ENCODE measurements around the gene OR2Z1.

The OR2Z1 gene

GRCh38 chr19:8705742-8706141 is 15.7 kb upstream of the OR2Z1 start:
- TF ChIP-seq CTCF (IDR thresholded peaks at IDR 0.05): no peak

DNA sequence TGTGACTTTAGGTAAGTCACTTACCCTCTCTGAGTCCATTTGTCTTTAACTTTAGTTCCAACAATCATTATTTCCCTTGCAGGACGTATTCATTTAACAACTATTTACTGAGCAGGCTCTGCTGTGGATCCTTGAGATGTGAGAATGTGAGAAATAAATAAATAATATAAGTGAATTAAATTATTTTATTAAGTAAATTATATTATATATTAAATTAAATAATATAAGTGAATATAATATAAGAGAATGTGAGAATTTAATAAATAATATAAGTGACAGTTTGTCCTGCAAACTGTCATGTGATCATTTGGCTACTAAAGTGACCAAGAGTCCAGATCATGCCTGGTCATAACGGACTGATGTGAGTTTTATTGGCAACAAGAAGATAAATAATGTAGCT is 598 bp downstream of the OR2Z1 start:
- TF ChIP-seq CTCF (IDR thresholded peaks at IDR 0.05): no peak

- no peak for TF ChIP-seq CTCF (IDR thresholded peaks at IDR 0.05)
Observed at GRCh38 chr19:8724276-8724675, 2.8 kb downstream of the OR2Z1 start.

- TF ChIP-seq CTCF (IDR thresholded peaks at IDR 0.05): no peak
Observed at GRCh38 chr19:8731428-8732169, 10.2 kb downstream of the OR2Z1 start.

DNA sequence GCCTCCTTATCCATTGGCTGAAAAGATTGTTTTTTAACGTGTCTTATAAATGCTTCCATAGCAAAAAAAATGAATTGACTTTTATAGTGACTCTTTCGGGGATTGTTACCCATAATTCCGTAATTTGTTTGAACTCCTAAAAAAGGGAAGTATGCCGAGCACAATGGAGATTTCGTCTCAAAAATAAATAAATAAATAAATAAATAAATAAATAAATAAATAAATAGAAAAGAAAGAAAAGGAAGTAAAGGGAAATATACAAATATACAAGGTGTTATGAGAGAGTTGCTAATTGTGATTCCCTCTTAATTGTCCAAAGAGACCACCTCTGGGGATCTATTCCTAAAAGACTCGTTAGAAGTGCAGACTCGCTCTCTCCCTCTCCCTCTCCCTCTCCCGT is 16.9 kb downstream of the OR2Z1 start:
- no peak for TF ChIP-seq CTCF (IDR thresholded peaks at IDR 0.05)

Measured in LNCAP (cell line).